Neural cell (in vitro differentiated cells): ENCODE results near the gene MAP3K20. TPM values are rescaled to one million over a fixed set of nuclear protein-coding genes. Genes with fewer than 3 reads are reported as not detected.

Experiments
- H2AFZ ChIP-seq: fragments of 200-600, 300-800 bp; sonication (generic), shearing (Covaris generic); 2 replicates; pipeline ENCODE4 v1.6.0; 2014; ENCODE audit warnings: low read depth, mild to moderate bottlenecking, antibody characterized with exemption, low read length, moderate library complexity
- H3F3A ChIP-seq: fragments of 200-600 bp; shearing (Covaris generic); 2 replicates; pipeline ENCODE4 v1.6.1; 2016; ENCODE audit warnings: mild to moderate bottlenecking, moderate library complexity, mixed read lengths, antibody characterized with exemption, low read length; ENCODE audit not compliant: insufficient read depth, poor library complexity, severe bottlenecking
- H3K27ac ChIP-seq: fragments of 200-600, 300-800 bp; sonication (generic), shearing (Covaris generic); 2 replicates; pipeline ENCODE4 v1.5.1; 2014; ENCODE audit warnings: mild to moderate bottlenecking, low read length, moderate library complexity
- H3K27me3 ChIP-seq: fragments of 300-800, 200-600 bp; sonication (generic), shearing (Covaris generic); 2 replicates; pipeline ENCODE4 v1.6.0; 2014; ENCODE audit warnings: mild to moderate bottlenecking, low read depth, low read length, moderate library complexity; ENCODE audit not compliant: insufficient read depth
- H3K36me3 ChIP-seq: fragments of 300-800, 200-600 bp; sonication (generic), shearing (Covaris generic); 2 replicates; pipeline ENCODE4 v1.5.1; 2014; ENCODE audit warnings: mild to moderate bottlenecking, antibody characterized with exemption, low read length, moderate library complexity; ENCODE audit not compliant: insufficient read depth
- H3K4me2 ChIP-seq: fragments of 300-800, 200-600 bp; sonication (generic), shearing (Covaris generic); 2 replicates; pipeline ENCODE4 v1.6.0; 2014; ENCODE audit warnings: mild to moderate bottlenecking, low read length
- H3K4me3 ChIP-seq: fragments of 300-800, 200-600 bp; sonication (generic), shearing (Covaris generic); 2 replicates; pipeline ENCODE4 v1.5.1; 2014; ENCODE audit warnings: mild to moderate bottlenecking, low read length, moderate library complexity
- H3K79me2 ChIP-seq: fragments of 200-600 bp; shearing (Covaris generic); replicated peaks from 2 replicates; pipeline ENCODE4 v1.6.0; 2014; ENCODE audit warnings: mild to moderate bottlenecking, low read length, moderate library complexity; ENCODE audit not compliant: insufficient read depth
- H3K9ac ChIP-seq: fragments of 300-800, 200-600 bp; sonication (generic), shearing (Covaris generic); 2 replicates; pipeline ENCODE4 v1.6.1; 2016; ENCODE audit warnings: mild to moderate bottlenecking, low read length, mixed read lengths
- H3K9me2 ChIP-seq: fragments of 200-600 bp; shearing (Covaris generic); 2 replicates; pipeline ENCODE4 v1.6.1; 2016; ENCODE audit warnings: mild to moderate bottlenecking, low read length, mixed read lengths; ENCODE audit not compliant: insufficient read depth
- H3K9me3 ChIP-seq: fragments of 200-600, 300-800 bp; sonication (generic), shearing (Covaris generic); 2 replicates; pipeline ENCODE4 v1.6.1; 2016; ENCODE audit warnings: mild to moderate bottlenecking, mixed run types, low read length, moderate library complexity, mixed read lengths
- H4K20me1 ChIP-seq: fragments of 200-600 bp; shearing (Covaris generic); 2 replicates; pipeline ENCODE4 v1.6.1; 2016; ENCODE audit warnings: mild to moderate bottlenecking, mixed run types; ENCODE audit not compliant: insufficient read depth
- EP300 ChIP-seq: fragments of 450-650 bp; conservative IDR thresholded peaks from 2 replicates; pipeline ENCODE4 v1.6.1; 2014; ENCODE audit warnings: antibody characterized with exemption, mild to moderate bottlenecking, moderate library complexity; ENCODE audit not compliant: poor library complexity, severe bottlenecking
- EZH2 ChIP-seq: fragments of 200-600, 300-800 bp; shearing (Covaris generic), sonication (generic); IDR thresholded peaks from 2 replicates; pipeline ENCODE4 v1.6.1; 2014; ENCODE audit warnings: antibody characterized with exemption, low read length, borderline replicate concordance, mild to moderate bottlenecking; ENCODE audit not compliant: insufficient read depth, poor library complexity, severe bottlenecking
- MXI1 ChIP-seq: fragments of 450-650 bp; conservative IDR thresholded peaks from 2 replicates; pipeline ENCODE4 v1.6.1; 2014; ENCODE audit warnings: antibody characterized with exemption, mild to moderate bottlenecking; ENCODE audit not compliant: poor library complexity, severe bottlenecking
- POLR2AphosphoS5 ChIP-seq: IDR thresholded peaks from 2 replicates; pipeline ENCODE4 v1.6.1; 2012
- RAD21 ChIP-seq: fragments of 450-650 bp; conservative IDR thresholded peaks from 2 replicates; pipeline ENCODE4 v1.6.1; 2014; ENCODE audit warnings: antibody characterized with exemption, mild to moderate bottlenecking, moderate library complexity
- REST ChIP-seq: IDR thresholded peaks from 2 replicates; pipeline ENCODE4 v1.6.1; 2012; ENCODE audit warnings: borderline replicate concordance
- SMC3 ChIP-seq: fragments of 450-650 bp; conservative IDR thresholded peaks from 2 replicates; pipeline ENCODE4 v1.6.1; 2014; ENCODE audit warnings: antibody characterized with exemption, mild to moderate bottlenecking, moderate library complexity; ENCODE audit not compliant: poor library complexity
- TAF1 ChIP-seq: IDR thresholded peaks from 2 replicates; pipeline ENCODE4 v1.6.1; 2012; ENCODE audit warnings: low read depth
- polyA plus RNA-seq: library from polyadenylated mRNA; depleted of rRNA; stranded (reverse); fragments of >200 nt; gene quantifications from 2 replicates; pipeline ENCODE4 v1.2.3, GENCODE V29; 2014
- TF ChIP-seq, protein P1 (sequence below): fragments of 450-650 bp; IDR thresholded peaks from 2 replicates; pipeline ENCODE4 v1.5.1; 2014; ENCODE audit warnings: antibody characterized with exemption, mild to moderate bottlenecking, moderate library complexity; ENCODE audit not compliant: poor library complexity, severe bottlenecking

Gene MAP3K20
- polyA plus RNA-seq, 1 donor from 2014 or later, result 0.48 TPM

DNA sequence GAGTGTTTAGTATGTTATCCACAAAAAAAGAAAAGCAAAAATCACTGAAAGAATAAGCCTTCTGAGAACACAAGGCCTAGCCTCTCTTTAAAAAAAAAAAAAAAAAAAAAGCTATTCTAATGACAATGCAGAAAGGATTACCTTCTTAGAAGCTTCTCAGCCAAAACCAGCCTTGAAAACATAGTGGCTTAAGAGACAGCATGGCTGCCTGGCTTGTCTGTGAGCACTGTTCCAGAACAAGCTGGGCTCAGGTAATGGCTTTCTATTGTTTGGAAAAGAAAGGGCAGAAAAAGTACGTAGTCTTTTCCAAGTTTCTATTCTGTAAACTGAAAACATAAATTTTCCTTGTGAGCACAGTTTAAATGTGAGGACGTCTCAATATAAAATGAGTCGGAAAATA, 119.5 kb downstream of the MAP3K20 start:
- no peaks in the 10 kb centered on the region for H3K9me3 ChIP-seq
- no peak overlapping the region for H3K4me2 ChIP-seq
- no peaks in the 10 kb centered on the region for H3K79me2 ChIP-seq
- H4K20me1 ChIP-seq, result no peaks in the 10 kb centered on the region
- H2AFZ ChIP-seq, result no peak overlapping the region
- no peak overlapping the region for H3K27ac ChIP-seq
- H3K9ac ChIP-seq, result no peak overlapping the region
- H3K36me3 ChIP-seq, result no peaks in the 10 kb centered on the region
- no peak for TF ChIP-seq EZH2
- TF ChIP-seq REST, result no peak
- no peak for TF ChIP-seq TAF1
- no peak for TF ChIP-seq SMC3
- TF ChIP-seq RAD21, result no peak
- TF ChIP-seq, protein P1, sequence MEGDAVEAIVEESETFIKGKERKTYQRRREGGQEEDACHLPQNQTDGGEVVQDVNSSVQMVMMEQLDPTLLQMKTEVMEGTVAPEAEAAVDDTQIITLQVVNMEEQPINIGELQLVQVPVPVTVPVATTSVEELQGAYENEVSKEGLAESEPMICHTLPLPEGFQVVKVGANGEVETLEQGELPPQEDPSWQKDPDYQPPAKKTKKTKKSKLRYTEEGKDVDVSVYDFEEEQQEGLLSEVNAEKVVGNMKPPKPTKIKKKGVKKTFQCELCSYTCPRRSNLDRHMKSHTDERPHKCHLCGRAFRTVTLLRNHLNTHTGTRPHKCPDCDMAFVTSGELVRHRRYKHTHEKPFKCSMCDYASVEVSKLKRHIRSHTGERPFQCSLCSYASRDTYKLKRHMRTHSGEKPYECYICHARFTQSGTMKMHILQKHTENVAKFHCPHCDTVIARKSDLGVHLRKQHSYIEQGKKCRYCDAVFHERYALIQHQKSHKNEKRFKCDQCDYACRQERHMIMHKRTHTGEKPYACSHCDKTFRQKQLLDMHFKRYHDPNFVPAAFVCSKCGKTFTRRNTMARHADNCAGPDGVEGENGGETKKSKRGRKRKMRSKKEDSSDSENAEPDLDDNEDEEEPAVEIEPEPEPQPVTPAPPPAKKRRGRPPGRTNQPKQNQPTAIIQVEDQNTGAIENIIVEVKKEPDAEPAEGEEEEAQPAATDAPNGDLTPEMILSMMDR, result no peak
- TF ChIP-seq POLR2AphosphoS5, result no peak
- no peak for TF ChIP-seq EP300
- TF ChIP-seq MXI1, result no peak
- no peak overlapping the region for H3K4me3 ChIP-seq
- no peaks in the 10 kb centered on the region for H3K27me3 ChIP-seq
- no peaks in the 10 kb centered on the region for H3F3A ChIP-seq
- no peaks in the 10 kb centered on the region for H3K9me2 ChIP-seq

GRCh38 chr2:173196080-173196479, 120.4 kb downstream of the MAP3K20 start:
- no peak overlapping the region for H3K9ac ChIP-seq
- H3F3A ChIP-seq, result no peaks in the 10 kb centered on the region
- no peaks in the 10 kb centered on the region for H3K79me2 ChIP-seq
- H3K9me3 ChIP-seq, result no peaks in the 10 kb centered on the region
- no peak overlapping the region for H3K4me3 ChIP-seq
- no peaks in the 10 kb centered on the region for H3K27me3 ChIP-seq
- H2AFZ ChIP-seq, result no peak overlapping the region
- TF ChIP-seq REST (no peak), MXI1 (no peak), POLR2AphosphoS5 (no peak), EP300 (no peak), TAF1 (no peak), EZH2 (no peak), RAD21 (no peak), SMC3 (no peak)
- TF ChIP-seq, protein P1, result no peak
- no peaks in the 10 kb centered on the region for H4K20me1 ChIP-seq
- H3K36me3 ChIP-seq, result no peaks in the 10 kb centered on the region
- no peak overlapping the region for H3K4me2 ChIP-seq
- H3K27ac ChIP-seq, result no peak overlapping the region
- no peaks in the 10 kb centered on the region for H3K9me2 ChIP-seq
